Measurements from ENCODE around the gene KCTD20.
"Not testable (repeated sequence)": the region's sequence is repeated elsewhere in the genome, so short reads cannot be mapped to it uniquely, and the experiment has no call there.

The KCTD20 gene

DNA sequence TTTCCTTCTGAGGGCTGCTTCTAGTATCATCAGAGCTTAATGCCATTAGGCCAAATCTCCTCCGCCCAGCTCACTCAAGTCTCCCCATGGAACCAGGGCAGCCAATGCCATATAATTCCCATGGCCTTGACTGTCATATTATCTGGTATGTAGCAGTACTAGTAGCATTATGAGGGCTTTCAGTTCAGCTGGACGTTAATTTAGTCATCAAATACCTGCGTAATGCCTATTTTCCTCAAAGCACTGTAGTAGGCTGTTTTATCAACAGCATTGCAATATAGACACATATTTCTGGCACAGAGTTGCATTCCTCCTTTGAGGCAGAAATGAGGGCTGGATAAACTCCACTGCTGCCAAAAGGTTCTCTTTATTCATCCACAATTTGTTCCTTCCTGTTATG is 1.7 kb downstream of the KCTD20 start:
- DNase-seq (ENCODE audit: low spot score), result peak; percentile 63

DNA sequence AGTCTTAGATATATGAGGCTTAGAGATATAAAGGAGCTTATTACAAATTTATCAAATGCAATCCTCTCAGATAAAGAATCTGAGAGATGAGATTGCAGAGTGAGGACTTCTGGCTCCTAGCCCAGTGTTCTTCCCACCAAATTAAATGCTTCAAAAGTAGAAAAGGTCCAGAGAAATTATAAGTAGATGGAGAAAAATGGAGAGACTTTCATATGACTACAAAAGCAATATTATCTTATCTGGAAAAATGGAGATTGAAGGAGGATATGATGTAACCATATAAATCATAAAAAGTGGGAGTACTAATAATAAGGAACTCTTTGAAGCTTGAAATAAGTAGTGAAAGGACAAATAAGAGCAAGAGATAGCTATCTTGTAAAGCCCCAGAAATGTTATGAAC is 2.8 kb downstream of the KCTD20 start:
- DNase-seq (ENCODE audit: low spot score), result no peak

DNA sequence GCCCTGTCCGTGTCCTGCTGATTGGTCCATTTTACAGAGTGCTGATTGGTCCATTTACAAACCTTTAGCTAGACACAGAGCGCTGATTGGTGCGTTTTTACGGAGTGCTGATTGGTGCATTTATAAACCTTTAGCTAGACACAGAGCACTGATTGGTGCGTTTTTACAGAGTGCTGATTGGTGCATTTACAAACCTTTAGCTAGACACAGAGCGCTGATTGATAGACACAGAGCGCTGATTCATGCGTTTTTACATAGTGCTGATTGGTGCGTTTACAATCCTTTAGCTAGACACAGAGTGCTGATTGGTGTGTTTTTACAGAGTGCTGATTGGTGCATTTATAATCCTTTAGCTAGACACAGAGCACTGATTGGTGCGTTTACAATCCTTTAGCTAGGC is 6.4 kb downstream of the KCTD20 start:
- not testable (repeated sequence) for DNase-seq (ENCODE audit: low spot score)

DNA sequence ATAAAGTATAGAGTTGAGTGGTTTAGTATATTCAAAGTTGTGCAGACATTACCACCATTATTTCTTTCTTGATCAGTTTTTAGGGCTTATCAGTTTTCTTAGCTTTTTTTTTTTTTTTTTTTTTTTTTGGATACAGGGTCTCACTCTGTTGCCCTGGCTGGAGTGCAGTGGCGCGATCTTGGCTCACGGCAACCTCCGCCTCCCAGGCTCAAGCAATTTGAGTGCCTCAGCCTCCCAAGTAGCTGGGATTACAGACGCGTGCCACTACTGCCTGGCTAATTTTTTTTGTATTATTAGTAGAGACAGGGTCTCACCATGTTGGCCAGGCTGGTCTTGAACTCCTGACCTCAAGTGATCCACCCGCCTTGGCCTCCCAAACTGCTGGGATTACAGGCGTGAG is 10.1 kb downstream of the KCTD20 start:
- DNase-seq (ENCODE audit: low spot score), result not testable (repeated sequence)

DNA sequence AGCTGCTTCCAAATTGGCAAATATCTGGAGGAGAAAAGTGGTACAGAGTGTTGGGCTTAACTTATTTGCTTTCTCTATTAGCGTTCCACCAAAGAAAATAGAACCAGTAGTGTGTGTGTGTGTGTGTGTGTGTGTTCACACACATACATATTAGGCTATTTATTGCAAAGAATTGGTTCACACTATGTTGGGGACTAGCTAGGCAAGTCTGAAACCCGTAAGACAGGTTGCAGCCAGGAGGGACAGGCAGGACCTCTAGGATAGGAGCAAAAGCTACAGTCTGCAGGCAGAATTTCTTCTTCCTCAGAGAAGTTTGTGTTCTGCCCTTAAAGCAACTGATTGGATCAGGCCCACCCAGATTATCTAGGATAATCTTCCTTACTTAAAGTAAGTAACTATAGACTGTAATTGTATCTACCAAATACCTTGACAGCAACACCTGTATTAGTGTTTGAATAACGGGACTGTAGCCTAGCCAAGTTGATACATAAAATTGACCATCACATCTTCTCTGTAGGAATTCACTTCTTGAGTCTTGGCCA is 12.8 kb downstream of the KCTD20 start:
- no peak for DNase-seq (ENCODE audit: low spot score)

DNA sequence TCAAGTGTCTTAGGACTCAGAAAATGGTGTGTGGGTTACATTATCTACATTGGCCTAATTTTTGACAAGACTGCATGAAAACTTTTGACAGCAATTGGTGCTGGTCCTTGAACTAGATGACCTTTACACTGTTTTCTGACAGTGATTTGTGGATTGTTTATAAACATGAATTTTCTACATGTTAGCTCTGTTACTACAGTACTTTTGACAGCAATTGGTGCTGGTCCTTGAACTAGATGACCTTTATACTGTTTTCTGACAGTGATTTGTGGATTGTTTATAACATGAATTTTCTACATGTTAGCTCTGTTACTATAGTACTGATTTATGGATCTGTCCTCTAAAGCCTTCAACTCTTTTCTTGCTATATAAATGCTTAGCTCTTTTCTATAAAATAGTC is 16.7 kb downstream of the KCTD20 start:
- no peak for DNase-seq (ENCODE audit: low spot score)

DNA sequence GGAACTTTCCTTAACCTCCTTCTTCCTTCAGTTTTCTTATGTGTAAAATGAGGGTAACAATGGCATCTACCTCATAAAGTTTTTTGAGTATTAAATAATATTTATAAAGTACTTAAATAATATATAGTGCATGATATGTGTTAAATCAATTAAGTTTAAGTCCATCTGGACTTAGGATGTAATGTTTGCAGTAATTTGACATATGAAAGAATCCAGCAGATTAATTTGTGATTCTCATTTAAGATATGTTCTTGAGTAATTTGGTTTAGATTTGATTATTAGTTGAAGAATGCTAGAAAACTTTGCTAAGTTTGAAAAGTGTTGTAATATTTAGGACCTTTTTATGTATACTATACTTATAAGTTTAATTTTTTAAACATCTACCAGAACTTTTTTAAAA is 18.1 kb downstream of the KCTD20 start:
- no peak for DNase-seq (ENCODE audit: low spot score)

DNA sequence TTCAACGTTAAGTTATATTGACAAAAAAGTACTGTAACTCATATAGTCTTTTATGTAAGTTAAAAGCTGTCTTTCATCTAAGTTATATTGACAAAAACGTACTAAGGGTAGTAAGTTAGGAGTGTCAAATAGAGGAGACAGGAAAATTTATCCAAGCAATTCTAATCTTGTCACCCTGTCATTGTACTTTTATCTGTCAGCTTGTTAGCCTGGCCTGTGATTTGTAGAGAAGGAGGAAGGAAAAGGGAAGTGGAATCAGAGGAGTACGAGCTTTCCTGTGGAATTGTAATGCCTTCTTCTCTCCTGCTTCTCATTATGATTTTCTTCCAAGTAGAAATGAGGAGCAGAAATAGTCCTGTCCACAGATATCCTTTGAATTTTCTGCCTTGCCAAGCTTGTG is 18.8 kb downstream of the KCTD20 start:
- no peak for DNase-seq (ENCODE audit: low spot score)

DNA sequence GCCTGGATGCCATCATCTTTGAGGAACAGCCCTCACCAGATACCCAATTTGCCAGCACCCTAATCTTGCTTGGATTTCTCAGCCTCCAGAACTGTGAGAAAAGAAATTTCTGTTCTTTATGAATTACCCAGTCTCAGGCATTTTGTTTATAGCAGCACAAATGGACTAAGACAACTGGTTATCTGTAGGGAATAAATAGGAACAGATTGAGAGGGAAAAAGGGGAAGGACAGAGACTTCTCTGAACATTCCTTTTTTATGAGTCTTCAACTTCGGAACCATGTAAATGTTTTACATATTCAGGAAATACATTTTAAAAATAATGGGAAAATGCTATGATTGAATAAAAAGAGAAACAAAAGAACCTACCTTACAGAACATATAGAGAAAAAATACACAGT is 20.9 kb downstream of the KCTD20 start:
- DNase-seq (ENCODE audit: low spot score), result peak; percentile 64

DNA sequence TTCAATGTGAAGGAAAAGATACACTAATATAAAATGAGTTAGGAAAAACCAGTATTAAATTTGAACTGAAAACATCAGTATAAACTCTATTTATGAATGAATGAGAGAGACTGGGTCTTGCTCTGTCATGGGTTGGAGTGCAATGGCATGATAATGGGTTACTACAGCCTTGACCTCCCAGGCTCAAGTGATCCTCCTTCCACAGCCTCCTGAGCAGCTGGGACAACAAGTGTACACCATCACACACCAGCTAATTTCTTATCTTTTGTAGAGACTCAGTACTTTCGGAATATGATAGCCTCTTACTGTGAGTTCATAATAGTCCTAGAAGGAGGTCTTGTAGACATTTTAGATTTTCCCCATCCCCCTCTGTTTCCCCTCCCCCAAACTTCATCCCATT is 21.4 kb downstream of the KCTD20 start:
- DNase-seq (ENCODE audit: low spot score), result no peak

DNA sequence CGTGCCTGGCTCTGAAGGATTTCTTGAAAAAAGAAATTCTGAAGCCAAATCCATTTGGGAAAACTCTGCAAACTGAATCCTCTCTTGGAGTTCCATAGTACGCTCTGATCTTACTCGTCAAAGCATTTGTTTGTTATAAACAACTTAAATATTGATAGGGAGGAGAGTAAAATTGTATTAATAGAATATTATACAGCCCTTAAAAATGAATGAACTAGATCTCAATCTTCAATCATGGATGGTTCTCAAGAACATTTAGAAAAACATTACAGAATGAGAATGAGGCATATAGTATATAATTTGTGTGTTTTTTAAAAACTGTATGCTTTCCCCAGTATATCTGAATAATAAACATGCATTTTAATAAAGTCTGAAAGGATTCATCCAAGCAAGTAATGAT is 24.8 kb downstream of the KCTD20 start:
- no peak for DNase-seq (ENCODE audit: low spot score)

DNA sequence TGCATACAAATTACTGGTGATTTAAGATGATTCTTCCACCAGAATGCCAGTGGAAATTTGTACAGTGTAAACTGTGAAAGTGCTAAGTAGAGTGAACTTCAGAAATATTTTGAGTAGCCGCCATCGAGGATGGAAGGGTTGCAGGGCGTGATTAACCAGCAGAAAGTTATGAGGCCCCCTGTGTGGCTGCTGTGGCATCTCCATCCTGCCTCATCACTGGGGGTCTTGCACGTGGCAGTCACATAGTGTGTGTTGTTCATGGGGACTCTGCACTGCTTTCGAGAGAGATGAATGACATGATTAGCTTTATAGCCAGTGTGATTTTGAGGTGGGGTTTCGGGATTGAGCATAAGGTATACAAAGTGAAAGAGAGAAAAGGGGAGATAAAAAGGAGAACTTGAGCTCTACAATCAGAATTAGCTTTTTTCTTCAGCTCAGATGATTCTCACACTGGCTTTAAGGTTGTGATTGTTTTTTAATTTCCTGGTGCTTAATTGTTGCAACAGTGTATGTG is 26.4 kb downstream of the KCTD20 start:
- DNase-seq (ENCODE audit: low spot score), result no peak

DNA sequence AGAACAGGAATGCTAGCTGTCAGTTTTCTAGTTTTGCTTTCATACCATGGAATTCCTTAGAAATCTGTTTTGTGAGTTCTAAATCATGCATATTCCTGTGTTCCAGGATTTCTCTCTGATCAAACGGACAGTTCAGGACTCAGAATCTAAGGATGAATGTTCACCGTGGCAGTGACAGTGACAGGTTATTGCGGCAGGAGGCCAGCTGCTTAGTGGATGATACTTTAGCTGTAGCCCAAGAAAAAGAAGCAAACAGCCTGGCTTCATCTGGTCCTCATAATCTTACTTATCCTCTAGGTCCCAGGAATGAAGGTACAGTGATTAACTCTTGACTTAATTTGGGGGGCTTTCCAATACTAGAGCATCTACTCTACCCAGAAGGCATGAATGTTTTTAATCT is 27.1 kb downstream of the KCTD20 start:
- no peak for DNase-seq (ENCODE audit: low spot score)

DNA sequence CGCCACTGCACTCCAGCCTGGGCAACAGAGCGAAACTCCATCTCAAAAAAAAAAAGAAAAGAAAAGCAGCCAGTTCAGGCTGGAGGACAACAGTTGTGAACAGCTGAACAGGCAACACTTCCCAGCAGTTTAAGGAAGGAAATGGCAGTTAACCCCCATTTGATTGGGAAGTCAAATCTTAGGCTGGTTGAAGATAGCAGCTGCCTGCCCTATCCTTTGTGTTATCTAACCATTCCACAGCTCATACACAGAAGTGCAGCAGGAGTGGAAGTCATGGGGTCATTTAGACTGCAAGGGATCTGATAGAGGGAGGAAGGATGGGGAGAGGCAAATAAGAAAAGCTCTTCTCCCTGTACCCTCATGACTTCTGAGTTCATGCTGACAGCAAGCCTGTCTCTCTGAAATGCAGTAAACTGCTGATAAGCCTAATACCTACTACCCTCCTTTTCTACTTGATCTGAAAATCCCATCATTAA is 35.3 kb downstream of the KCTD20 start:
- no peak for DNase-seq (ENCODE audit: low spot score)

DNA sequence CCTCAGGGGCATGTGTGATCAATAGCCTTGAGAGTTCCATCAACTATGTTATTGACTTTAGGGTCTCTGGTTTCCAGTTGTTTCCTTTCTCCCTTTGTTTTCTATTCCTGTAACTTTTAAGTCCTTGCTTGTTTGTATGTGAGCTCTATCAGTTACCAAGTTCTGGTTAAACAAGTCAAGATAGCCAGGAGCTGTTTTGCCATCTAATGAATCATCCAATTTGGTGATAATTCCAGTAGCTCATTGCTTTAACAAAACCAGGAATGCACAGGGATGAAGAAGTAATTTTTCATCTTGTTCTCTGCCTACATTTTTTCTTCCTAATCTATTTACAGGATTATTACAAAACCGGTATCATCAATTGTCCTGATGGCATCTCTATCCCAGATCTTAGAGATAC is 36.5 kb downstream of the KCTD20 start:
- DNase-seq (ENCODE audit: low spot score), result no peak

DNA sequence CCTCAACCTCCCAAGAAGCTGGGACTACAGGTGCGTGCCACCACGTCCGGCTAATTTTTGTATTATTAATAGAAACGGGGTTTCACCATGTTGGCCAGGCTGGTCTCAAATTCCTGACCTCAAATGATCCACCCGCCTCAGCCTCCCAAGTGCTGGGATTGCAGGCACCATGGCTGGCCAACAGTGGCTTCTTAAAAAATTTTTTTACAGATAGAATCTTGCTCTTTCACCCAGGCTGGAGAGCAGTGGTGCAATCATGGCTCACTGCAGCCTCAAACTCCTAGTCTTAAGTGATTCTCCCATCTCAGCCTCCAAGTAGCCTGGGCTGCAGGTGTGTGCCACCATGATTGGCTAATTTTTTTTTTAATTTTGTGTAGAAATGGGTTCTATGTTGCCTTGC is 40.5 kb downstream of the KCTD20 start:
- not testable (repeated sequence) for DNase-seq (ENCODE audit: low spot score)

DNA sequence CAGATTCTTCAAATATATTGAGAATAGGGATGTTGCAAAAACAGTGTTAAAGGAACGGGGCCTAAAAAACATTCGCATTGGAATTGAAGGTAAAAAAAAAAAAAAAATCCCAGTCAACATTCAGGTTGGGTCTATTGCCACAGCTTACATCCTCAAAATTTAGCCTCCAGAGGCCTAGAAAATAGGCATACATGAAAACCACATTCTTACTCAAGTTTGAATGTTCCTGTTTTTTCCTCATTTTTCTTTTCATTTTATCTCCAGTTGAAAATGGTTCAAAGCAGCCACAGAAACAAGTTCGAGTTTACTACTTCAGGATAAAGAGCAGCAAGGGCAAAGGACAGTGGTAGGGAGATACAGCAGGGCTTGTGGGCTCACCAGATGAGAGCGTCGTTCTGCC is 41.9 kb downstream of the KCTD20 start:
- no peak for DNase-seq (ENCODE audit: low spot score)

DNA sequence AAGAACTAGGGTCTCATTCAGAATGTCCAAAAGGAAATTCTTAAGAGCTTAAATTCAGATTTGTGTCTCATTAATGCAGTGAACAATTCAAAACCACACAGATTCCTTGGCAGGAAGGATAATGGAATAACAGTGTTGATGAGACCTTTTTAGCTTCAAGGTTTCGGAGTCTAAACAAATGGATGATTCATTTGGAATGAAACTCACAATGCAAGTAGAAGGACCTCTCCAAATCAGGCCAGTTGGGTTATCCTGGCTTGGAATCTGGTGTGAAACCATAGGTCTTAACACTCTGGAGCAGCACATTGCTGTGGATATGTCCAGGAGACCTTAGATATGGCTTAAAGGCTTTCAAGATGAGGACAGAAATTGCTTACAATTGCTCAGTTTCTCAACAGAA is 44.9 kb downstream of the KCTD20 start:
- DNase-seq (ENCODE audit: low spot score), result peak; percentile 29

DNA sequence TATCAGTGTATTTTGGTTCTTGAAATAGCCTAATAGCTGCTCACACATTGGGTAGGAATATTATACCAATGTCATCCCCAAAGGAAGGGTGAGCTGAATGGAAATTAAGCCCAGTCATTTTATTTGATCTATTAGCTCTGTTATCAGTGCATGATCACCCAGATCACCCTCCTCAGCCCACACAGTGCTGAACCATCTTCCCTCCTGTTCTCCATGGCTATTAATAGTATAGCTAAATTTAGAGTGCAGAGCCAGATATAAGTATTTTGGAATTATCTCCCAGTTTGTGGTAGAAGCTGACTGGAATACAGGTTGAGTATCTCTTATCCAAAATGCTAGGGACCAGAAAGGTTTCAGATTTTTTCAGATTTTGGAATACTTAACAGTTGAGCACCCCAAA is 45.4 kb downstream of the KCTD20 start:
- no peak for DNase-seq (ENCODE audit: low spot score)

DNA sequence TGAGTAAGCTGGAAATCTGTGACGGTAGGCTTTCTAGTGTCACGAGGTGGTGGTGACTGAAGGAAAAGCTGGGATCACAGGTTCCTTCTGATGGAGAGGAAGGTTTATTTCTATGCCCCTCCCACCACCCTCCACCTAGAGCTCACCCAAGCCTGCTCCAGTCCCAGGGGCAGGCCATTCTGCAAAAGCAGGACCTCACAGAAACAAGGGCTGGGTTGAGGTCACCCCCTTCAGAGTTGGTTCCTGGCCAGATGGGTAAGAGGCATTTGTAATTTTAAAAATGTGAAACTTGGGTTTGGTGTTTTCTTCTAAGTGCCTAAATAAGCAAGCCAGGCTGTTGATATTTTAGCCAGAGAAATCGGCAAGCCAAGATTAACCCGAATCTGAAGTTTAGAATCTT is 46.6 kb downstream of the KCTD20 start:
- no peak for DNase-seq (ENCODE audit: low spot score)

DNA sequence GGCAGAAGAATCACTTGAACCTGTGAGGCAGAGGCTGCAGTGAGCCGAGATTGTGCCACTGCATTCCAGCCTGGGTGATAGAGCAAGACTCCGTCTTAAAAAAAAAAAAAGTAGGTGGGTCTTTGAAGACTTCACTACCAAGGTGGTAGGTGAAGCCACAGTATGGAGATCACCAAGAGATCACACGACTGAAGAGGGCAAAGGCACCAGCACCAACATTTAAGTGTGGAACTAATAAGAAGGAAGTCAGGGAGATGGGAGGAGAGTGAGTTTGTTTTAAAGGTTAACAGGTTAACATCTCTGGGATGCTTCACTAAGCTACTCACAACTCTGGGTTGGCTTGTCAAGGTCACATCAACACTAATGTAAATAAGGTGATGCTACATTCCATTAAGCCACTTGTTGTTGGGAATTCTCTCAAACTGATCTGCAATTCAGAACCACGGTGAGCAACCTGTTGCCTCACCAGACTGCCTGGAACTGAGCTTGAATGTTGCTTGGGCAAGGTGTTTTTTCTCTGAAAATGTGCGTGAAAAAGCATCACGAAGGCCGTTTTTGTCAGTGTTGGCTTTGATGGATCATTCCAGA is 48.7 kb downstream of the KCTD20 start:
- DNase-seq (ENCODE audit: low spot score), result no peak

DNA sequence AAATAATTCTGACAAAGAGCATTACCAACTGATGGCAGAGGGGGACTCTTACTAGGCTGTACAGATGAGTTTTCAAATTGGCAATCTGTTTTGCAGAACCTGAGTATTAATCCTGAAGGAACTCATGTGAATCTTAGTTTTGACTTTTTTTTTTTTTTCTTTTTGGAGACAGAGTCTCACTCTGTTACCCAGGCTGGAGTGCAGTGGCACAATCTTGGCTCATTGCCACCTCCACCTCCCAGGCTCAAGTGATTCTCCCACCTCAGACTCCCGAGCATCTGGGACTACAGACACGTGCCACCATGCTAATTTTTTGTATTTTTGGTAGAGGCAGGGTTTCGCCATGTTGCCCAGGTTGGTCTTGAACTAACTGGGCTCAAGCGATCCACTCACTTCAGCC is 49.3 kb downstream of the KCTD20 start:
- DNase-seq (ENCODE audit: low spot score), result no peak

DNA sequence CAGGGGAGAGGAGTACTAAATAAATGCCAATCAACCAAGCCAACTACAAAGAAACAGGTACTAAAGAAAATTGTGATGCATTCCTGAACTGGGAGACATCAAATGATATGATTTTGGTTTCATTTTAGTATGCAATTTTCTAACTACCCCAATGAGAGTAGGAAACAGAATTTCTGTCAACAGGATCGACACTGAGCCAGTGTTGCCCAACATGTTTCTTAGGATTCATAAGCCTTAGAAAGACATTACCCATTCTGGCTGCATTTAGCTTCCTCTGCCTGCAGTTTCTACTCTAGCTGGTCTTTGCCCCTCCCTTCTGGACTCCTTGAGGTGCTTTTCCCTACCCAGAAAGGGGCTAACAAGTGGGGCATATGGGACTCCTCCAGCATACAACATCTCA is 49.8 kb downstream of the KCTD20 start:
- no peak for DNase-seq (ENCODE audit: low spot score)

DNA sequence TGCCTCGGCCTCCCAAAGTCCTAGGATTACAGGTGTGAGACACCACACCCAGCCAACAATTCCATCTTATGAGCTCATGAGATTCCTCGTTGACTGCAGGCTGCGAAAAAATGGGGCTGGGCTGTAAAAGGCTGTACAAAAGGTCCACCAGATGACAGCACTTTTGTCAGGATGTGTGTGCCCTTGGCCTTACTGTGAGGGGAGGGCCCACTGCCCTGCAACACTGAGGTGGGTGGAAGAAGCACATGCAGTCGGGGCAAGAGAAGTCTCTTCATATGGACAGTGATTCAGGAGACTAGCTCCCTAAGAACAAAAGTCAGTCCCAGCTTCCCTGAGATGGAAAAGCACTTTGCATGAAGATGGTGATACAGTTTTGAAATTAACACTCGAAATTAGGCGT is 50.5 kb downstream of the KCTD20 start:
- DNase-seq (ENCODE audit: low spot score), result no peak

Data from GM03348 (cell line).